Stimulated activated CD4-positive, alpha-beta T cell treated with anti-CD3 and anti-CD28 coated beads, Interleukin-1b, Interleukin-23, amount 100 ng/mL, for 24 hours (primary cell): Measurements from ENCODE around the gene ANXA4.
"Not testable (repeated sequence)": the region's sequence is repeated elsewhere in the genome, so short reads cannot be mapped to it uniquely, and the experiment has no call there.

ENCODE experiments used
- DNase-seq, 4 experiments: peaks; one replicate each; pipeline ENCODE4 v3.0.0-alpha.2; 2020; ENCODE audit warnings: low read depth in 4 of 4, low spot score in 1 of 4

The ANXA4 gene

DNA sequence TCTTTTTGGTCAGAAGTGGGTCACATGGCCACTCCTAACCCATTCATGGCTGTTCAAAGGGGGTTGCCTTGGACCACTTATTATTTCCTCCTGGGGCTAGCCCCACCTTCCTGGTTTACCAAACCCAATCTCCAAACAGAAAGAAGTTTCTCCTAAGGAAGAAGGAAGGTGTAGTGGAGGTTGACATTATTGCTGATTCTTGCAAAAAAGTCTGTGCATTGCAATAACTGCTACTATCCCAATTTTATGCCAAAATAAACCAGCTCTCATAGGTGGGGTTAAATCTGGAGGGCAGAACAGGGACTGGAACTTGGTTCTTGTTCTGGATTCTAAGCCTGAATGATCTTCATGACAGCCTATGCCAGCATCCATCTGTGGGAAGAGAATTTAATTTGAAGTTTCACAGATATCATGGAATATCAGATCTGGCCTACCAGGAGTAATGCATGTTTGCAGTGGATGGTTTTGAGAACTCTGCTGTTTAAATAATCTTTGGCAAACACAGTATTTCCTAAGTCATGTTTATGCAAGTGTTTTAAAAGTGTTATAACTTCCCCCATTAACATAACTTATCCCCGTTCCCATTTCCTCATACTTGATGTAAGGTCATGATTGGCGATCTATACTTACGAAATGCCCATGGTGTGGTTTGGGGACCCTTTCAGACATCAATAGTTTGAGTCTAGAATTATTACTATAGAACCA, 11.9 kb downstream of the ANXA4 start:
- DNase-seq = no peak

DNA sequence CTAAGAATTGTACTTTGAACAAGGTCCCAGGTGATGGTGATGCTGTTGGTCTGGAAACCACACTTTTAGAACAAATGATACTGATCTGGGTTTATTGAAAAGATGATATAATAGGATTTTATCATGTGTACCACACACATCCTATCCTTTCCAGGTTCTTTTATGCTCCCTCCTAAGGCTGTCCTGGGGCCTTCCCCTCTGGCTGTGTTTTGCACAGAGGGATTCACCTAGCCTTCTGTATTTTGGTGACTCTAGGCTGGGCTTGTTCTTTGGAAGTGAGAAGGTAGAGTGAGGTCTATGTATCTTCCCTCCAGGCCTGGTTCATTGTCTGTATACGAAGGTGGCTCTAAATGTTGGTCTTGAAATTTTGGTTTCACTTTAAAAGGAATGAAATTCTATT, 12.7 kb downstream of the ANXA4 start:
- no peak for DNase-seq

DNA sequence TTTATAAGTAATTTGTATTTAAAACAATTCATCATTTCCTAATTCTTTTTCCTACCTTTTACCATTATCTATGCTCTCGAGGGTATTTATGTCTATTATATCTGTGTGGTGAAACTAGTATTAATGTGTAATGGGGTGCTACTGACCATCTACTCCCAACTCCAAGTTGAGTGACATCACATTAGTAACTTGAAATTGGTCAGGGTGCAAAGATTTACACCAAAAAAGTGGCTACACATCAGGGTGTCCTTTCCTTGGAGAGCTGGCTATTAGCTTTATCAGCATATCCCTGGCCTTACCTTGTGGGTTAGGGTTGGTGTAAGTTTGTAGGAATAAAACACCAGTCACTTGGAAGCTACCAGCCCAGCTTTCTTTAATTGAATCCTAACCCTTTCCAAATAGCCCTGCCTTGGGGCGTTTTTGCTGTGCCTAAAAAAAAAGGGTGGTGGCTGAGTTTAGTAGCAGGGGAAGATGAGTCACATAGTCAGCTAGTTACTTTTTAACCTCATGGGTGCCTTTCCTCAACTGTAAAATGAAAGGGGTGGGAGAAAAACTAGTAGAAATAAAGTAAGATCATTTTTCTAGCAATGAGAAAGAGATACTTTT, 14.0 kb downstream of the ANXA4 start:
- no peak for DNase-seq

DNA sequence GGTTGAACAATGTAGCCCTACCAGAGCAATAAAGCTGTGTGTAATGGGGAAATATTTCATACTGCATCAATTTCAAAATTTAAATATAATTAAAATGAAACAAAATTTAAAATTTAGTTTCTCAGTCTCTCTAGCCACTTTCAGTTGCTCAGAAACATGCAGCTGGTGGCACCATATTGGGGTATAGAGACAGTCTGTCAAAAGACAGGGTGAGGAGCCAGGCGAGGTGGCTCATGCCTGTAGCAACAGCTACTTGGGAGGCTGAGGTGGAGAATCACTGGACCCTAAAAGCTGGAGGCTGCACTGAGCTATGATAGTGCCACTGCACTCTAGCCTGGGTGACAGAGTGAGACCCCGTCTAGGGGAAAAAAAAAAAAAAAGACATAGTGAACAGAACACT, 20.1 kb downstream of the ANXA4 start:
- no peak for DNase-seq

DNA sequence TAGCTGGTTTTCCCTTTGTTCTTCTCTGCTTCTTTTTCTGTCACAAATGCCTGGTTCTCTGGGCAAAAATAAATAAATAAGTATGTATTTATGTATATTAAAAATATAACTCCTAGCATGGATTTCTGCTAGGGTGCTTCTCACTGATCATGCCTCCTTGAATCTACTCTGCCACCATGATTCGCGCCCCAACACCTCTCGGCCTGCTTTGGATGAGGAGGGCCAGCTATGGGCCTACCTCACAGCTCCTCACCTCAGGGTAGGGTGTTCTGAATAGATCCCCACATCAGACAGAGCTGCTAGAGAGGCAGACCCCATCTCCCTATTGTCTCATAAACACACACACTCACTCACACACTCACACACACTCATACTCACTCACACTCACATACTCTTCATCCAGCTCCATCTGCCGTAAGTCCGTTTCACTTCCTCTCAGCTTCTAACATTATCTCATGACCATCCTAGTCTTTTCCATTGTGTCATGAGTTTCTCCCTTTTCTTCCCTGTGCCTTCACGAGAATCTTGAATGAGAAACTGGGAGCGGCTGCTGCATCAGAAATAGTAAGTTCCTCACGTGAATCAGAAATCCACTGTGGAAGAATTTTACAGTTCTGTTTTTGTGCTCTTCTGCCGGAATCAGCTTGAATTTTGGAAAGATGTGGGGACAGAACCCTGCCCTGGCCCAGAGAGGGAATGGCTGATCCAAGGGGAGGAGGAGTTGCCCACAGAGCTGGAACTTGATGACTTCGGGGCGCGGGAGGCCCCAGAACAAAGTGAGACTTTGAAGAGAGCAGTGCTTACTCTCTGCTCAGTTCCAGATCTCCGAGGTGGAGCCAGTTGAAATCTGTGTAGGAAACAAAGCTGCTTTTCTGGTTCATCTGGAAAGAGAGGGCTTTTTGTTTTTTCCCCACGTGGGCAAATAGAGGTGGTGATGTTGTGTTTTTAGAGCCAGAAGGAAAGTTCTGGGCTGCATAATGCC, 20.9 kb downstream of the ANXA4 start:
- no peak for DNase-seq

DNA sequence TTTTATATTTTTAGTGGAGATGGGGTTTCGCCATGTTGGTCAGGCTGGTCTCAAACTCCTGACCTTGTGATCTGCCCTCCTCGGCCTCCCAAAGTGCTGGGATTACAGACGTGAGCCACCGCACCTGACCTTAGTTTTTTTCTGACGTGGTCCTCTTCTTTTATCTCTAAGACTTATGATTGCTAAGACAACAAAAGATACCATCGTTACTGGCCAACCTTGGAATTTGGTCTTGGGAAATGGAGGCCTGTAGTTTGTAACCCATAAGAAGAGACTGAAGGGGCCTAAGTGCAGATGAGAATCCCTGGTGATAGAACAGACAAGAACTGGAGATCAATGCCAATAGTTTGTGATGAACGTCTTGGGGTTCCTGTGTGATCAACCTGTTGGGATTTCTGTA, 21.9 kb downstream of the ANXA4 start:
- not testable (repeated sequence) for DNase-seq

DNA sequence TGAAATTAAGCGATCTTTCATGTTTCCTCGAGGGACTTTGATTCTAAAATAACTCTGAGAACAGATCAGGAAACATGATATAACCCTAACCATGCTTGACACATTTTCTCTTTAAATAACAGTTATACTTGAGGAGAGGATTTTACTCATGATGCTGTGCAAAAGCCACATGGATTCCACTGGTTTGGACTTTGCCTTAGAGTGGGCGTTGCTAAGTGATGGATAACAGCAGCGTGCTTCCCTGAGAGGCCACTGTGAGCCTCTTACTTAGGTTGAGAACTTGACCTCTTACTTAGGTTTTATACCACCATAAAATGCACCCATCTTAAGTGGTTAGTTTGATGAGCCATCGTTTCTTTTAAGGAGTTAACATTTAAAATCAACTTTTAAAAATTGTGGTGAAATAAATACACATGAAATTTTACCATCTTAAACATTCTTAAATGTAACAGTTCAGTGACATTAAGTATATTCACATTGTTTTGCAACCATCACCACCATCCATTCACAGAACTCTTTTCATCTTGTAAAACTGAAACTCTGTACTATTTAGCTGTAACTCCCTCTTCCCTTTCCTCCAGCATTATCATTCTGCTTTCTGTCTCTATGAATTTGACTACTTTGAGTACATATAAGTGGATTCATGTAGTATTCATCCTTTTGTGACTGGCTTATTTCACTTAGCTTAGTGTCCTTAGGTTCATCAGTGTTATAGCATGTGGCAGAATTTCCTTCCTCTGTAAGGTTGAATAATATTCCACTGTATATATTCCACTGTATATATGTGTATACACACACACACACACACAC, 22.6 kb downstream of the ANXA4 start:
- DNase-seq = no peak

DNA sequence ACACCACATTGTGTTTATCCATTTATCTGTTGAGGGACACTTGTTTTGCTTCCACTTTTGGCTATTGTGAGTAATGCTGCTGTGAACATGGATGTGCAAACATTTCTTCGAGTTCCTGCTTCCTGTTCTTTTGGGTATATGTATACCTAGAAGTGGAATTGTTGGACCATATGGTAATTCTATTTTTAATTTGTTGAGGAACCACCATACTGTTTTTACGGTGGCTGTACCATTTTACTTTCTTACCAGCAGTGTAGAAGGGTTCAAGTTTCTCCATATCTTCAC, 23.1 kb downstream of the ANXA4 start:
- DNase-seq = no peak

DNA sequence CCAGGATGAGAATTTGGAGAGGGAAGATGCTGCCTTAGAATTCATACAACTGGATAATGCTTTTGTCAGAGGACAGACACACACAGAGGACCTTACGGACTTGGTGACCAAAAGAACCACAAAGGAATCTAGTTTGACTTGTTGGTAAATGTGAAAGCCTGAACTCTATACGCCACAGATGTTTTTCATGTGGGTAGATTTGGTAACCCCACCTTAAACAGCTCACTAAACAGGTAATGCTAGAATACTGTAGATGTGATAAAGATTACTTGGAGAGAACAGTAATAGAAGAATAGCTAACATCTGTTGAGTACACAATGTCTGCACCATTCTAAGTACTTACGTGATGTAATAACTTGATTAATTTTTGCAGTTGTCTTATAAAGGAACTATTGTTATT, 24.1 kb downstream of the ANXA4 start:
- DNase-seq = no peak

DNA sequence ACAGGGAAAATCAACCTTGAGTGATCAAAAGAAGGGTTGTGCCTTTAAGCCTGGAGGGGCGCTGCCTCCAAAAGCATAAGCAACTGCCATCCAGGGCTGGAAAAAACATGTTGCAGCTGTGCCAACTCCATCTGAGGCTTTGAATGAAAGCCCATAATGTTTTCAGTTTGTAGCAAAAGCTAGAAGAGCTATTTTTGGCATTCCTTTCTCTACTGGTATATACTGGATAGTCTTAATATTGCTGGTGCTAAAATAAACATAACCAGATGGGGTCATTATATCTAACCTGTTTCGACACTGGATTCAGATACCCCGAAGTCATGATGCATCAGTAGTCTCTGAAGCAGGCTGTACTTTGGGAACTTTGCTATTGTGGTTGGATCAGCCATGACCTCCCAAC, 25.1 kb downstream of the ANXA4 start:
- DNase-seq = no peak

DNA sequence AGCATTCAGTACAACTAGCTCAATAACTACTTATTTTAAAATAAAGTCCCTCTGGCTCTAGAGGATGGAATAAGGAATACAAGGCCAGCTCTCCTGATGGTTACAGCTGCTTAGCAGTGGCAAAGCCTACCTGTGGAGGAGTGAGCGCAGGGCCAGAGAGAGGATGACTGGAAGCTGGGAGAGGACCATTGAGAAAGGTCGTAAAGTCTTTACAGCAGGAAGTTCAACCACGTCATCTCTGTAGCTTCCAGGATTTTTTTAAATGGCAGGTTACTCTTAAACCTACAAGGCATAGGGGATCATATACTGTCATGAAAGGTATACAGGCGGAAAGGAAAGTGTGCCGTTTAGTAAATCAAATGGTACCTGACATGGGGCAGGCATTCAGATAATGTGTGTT, 26.3 kb downstream of the ANXA4 start:
- no peak for DNase-seq

DNA sequence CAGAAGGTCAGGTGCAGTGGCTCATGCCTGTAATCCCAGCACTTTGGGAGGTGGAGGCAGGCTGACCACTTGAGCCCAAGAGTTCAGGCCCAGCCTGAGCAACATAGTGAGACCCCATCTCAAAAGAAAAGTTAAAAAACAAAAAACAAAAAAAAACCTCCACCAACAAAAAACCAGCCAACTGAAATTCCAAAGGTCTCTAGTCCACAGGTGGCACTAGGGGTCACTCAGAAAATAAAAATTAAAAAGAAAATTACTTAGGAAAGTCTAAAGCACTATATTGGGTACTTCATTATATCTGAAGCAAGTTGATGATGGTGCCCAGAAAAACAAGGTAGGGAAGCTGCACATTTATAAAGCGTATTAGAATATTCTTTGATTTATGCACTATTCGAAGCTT, 26.9 kb downstream of the ANXA4 start:
- no peak for DNase-seq

DNA sequence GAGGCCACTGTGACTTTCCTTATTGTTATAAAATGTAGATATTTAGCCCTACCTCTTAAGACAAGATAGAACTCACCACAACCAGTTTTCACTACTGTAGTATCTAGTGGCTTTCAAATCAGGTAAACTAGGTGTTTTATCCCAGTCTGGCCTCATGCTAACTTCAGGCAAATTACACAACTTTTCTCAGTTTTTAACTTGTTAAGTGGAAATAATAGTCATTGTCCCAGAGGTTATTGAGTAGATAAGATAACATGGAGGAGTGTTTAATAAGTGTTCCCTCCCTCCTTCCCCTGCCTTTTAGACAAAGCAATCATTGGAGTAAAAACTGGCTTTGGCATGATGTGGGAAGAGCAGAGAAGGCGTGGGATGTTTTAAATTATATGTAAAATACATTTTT, 27.3 kb downstream of the ANXA4 start:
- DNase-seq = no peak

DNA sequence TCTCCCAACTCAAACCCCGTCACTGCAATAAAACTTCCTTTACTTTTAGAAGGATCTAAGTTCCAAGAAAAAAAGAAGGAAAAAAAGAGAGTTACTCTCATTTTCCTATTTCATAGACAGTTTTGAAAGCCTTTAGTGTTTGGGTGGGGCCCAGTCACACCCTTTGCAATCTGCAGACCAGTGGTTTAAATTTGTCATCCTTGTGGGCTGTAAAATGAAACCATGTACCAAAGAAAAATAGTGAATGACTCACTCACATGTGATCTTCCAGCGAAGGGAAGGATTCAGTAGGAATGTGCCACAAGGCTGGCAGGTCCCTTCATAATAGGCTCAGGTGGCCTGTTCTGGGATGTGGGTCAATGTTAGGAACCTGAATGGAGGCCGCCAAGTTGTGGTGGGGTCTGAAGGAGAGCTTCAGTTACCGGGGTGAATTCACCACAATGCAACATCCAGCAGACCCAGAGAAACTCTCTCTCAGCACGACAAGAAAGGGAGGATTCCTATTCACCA, 28.3 kb downstream of the ANXA4 start:
- DNase-seq = no peak

DNA sequence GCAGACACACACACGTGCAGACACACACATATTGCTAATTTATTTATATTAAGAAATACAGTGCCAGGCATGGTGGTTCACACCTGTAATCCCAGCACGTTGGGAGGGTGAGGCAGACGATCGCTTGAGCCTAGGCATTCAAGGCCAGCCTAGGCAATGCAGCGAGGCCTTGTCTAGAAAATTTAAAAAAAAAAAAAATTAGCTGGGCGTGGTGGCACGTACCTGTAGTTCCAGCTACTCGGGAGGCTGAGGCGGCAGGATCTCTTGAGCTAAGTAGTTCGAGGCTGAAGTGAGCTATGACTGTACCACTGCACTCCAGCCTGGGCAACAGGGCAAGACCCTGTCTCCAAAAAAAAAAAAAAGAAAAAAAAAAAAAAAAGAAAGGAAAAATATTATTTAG, 28.8 kb downstream of the ANXA4 start:
- no peak for DNase-seq

DNA sequence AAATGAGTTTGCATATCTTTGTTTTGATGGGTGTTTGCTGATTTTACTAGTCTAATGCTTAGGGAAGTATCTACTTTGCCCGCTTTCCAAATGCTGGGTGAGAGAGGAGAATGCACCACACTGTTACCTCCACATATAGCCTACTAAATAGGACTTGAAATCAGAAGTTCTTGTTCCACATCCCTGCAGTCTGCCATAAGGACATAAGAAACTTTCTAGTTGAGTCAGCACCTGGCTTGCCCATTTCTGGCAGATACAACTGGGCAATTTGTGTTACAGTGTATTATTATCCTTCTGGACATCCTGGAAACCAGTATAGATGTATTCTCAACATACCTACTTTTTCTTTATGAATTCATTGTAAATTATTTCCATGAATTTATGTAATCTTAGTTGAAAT, 29.5 kb downstream of the ANXA4 start:
- no peak for DNase-seq

DNA sequence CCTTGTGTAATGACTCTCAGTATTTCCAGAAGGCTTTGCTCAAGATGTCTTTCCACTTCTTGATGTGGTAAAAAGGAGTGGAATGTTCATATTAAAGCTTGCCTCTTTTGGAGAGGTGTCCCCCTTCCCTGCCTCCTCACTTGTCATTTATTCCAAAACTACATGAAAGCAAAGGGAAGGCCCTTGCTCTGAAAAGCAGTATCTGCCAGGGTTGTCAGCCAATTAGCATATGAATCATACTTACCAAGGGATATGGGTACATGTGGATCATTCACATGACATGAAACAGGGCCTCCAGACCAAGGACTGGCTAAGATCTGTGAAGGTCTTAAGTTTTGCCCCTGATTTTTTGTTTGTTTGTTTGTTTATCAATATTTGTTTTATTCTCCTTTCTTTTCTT, 31.3 kb downstream of the ANXA4 start:
- DNase-seq = no peak

DNA sequence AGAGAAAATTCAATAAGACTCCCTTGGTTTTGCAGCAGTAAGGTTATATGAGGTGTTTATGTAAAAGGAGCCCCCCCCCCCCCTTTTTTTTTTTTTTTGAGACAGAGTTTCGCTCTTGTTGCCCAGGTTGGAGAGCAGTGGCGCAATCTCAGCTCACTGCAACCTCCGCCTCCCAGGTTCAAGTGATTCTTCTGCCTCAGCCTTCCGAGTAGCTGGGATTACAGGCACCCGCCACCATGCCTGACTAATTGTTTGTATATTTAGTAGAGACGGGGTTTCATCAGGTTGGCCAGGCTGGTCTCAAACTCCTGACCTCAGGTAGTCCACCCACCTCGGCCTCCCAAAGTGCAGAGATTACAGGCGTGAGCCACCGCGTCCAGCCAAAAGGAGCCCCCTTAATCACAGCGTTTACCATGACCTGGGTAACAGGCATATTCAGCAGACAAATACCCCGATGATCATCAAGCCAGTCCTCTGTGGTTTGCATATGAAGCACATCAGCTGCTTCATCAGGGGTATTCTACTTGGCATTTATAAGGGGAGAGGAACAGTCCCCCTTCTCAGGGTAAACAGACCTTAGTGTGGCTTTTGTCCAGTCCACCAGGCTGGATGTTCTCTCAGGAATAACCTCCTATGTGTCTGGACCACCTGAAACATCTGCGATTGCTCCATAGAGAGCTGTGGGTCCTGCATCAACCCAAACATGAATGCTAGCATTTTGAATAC, 32.5 kb downstream of the ANXA4 start:
- DNase-seq = not testable (repeated sequence)

DNA sequence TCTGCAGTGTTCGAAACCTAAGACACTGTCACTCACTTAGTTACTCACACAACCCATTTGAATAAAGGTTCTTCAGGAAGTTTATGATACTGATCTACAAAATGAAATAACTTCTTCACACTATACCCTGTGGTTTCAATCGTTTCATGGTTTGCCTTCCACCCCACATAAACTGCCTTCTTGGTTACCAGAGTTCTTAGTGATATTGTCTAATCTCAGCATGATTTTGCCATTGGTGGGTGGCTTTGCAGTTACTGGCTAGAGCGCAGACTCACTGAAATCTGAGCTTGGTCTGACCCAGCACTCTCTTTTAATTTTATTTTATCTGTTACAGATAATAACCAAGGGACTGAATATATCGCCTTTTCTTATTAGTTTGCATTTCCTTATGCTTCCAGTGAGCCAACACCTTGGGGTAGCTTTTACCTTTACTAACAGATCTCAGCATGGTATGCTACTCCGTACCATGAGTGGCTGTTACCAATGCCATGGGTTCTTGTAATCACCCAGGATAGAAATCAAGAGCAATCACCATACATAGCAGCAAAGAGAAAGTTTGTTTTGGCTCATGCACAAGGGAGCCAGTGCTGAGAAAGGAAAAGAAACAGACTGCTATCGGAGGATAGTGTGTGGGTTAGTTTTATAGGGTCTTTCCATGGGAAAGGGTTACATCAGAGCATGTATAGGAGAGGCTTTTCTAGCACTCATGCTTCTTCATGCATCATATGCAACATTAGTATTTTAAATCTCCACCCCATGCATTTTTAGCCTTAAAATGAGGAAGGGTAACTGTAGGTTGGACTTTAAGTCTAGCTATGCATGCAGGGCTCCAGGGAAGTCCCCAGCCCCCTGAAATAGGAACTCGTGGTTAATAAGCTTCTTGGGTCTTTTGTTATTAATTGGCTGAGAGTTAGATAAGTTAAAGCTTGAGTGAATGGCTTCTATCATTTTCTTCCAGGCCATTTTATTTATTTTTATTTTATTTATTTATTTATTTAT, 33.3 kb downstream of the ANXA4 start:
- no peak for DNase-seq
